ENCODE data around the gene KRTAP10-8.
"Not testable (repeated sequence)": the region's sequence is repeated elsewhere in the genome, so short reads cannot be mapped to it uniquely, and the experiment has no call there.

KRTAP10-8 gene

GRCh38 chr21:44579833-44580144, 32.1 kb upstream of the KRTAP10-8 start:
- no peak for DNase-seq

- DNase-seq: not testable (repeated sequence)
Observed at GRCh38 chr21:44580231-44580821, 31.6 kb upstream of the KRTAP10-8 start, which contains the start of gene KRTAP10-5. KRTAP10-5 (minus strand) TSS chr21:44580604; CDS start chr21:44580578, 26 bp downstream.

GRCh38 chr21:44581158-44581557, 30.7 kb upstream of the KRTAP10-8 start:
- no peak for DNase-seq

GRCh38 chr21:44582055-44582454, 29.8 kb upstream of the KRTAP10-8 start:
- no peak for DNase-seq

GRCh38 chr21:44583089-44583799, 28.6 kb upstream of the KRTAP10-8 start:
- no peak for DNase-seq

GRCh38 chr21:44583800-44584147, 28.1 kb upstream of the KRTAP10-8 start:
- peak; percentile 15 to 36 for DNase-seq

GRCh38 chr21:44585892-44586291, 26.0 kb upstream of the KRTAP10-8 start:
- no peak for DNase-seq

- no peak for DNase-seq
Observed at GRCh38 chr21:44589094-44589493, 22.8 kb upstream of the KRTAP10-8 start.

GRCh38 chr21:44589586-44590305, 22.1 kb upstream of the KRTAP10-8 start:
- DNase-seq: peak in 1 of 2 donors; percentile 13

GRCh38 chr21:44590311-44590721, 21.6 kb upstream of the KRTAP10-8 start:
- no peak for DNase-seq

GRCh38 chr21:44590897-44591800, 20.7 kb upstream of the KRTAP10-8 start:
- DNase-seq: not testable (repeated sequence)

GRCh38 chr21:44591801-44592130, 20.1 kb upstream of the KRTAP10-8 start:
- not testable (repeated sequence) for DNase-seq

- no peak for DNase-seq
Observed at GRCh38 chr21:44592446-44593311, 19.2 kb upstream of the KRTAP10-8 start, which contains the start of gene KRTAP10-6. KRTAP10-6 (minus strand) TSS chr21:44592505; CDS start chr21:44592484, 21 bp downstream.

- DNase-seq: no peak
Observed at GRCh38 chr21:44593598-44594405, 18.1 kb upstream of the KRTAP10-8 start.

- DNase-seq: no peak
Observed at GRCh38 chr21:44594406-44594916, 17.4 kb upstream of the KRTAP10-8 start.

- DNase-seq: no peak
Observed at GRCh38 chr21:44595524-44595923, 16.4 kb upstream of the KRTAP10-8 start.

- no peak for DNase-seq
Observed at GRCh38 chr21:44596068-44596725, 15.7 kb upstream of the KRTAP10-8 start.

GRCh38 chr21:44598061-44598460, 13.8 kb upstream of the KRTAP10-8 start:
- DNase-seq: no peak

- no peak for DNase-seq
Observed at GRCh38 chr21:44599264-44600029, 12.4 kb upstream of the KRTAP10-8 start.
